PC-9 (cell line): ENCODE results near the gene TRAPPC10. TPM values are rescaled to one million over a fixed set of nuclear protein-coding genes. Genes with fewer than 3 reads are reported as not detected.

Experiments
- BruUV-seq: library from RNA; stranded (reverse); fragments of 400-500 nt; replicated peaks from 2 replicates; lab custom pipeline; 2021; lab: Mats Ljungman, UMichigan
- CTCF ChIA-PET: fragments of 300-600 bp; sonication (Branson Sonifier 250); formaldehyde crosslinking; loops from one replicate; lab custom pipeline; 2022; ENCODE audit warnings: antibody characterized with exemption; lab: Charles Lee
- POLR2A ChIA-PET: fragments of 300-600 bp; sonication (Branson Sonifier 250); formaldehyde crosslinking; loops from one replicate; lab custom pipeline; 2022; ENCODE audit warnings: antibody characterized with exemption; ENCODE audit not compliant: unreplicated experiment; lab: Charles Lee
- DNase-seq, 2 experiments: peaks; one replicate each; pipeline versions ENCODE4 v3.0.0 to v3.0.0-alpha.2; 2015 to 2022; ENCODE audit warnings: mixed read lengths in 1 of 2
- H2AFZ ChIP-seq: fragments of 200-600 bp; sonication (generic); 2 replicates; pipeline ENCODE4 v1.8.1; 2017; ENCODE audit warnings: antibody characterized with exemption
- H3F3A ChIP-seq: fragments of 200-600 bp; sonication (generic); 2 replicates; pipeline ENCODE4 v1.8.1; 2017; ENCODE audit warnings: antibody characterized with exemption, mild to moderate bottlenecking, low read depth; ENCODE audit not compliant: insufficient read depth
- H3K27ac ChIP-seq: fragments of 200-600 bp; sonication (generic); 2 replicates; pipeline ENCODE4 v1.6.1; 2016; ENCODE audit warnings: mixed run types
- H3K27me3 ChIP-seq: fragments of 200-600 bp; sonication (generic); 2 replicates; pipeline ENCODE4 v1.6.1; 2016; ENCODE audit warnings: low read depth, mixed run types; ENCODE audit not compliant: insufficient read depth
- H3K36me3 ChIP-seq: fragments of 200-600 bp; sonication (generic); 2 replicates; pipeline ENCODE4 v1.6.1; 2016; ENCODE audit warnings: low read depth, mixed run types
- H3K4me1 ChIP-seq: fragments of 200-600 bp; sonication (generic); replicated peaks from 2 replicates; pipeline ENCODE4 v1.6.1; 2016; ENCODE audit warnings: mixed run types; ENCODE audit not compliant: insufficient read depth
- H3K4me2 ChIP-seq: fragments of 200-600 bp; sonication (generic); 2 replicates; pipeline ENCODE4 v1.6.1; 2017; ENCODE audit warnings: mixed run types
- H3K4me3 ChIP-seq: fragments of 200-600 bp; sonication (generic); 2 replicates; pipeline ENCODE4 v1.6.1; 2016; ENCODE audit warnings: mixed run types
- H3K79me2 ChIP-seq: fragments of 200-600 bp; sonication (generic); 2 replicates; pipeline ENCODE4 v1.6.1; 2017; ENCODE audit warnings: low read depth, mixed run types
- H3K9me2 ChIP-seq: fragments of 200-600 bp; sonication (generic); 2 replicates; pipeline ENCODE4 v1.8.1; 2017; ENCODE audit warnings: mild to moderate bottlenecking; ENCODE audit not compliant: insufficient read depth
- H3K9me3 ChIP-seq: fragments of 200-600 bp; sonication (generic); 2 replicates; pipeline ENCODE4 v1.8.1; 2016; ENCODE audit warnings: low read depth; ENCODE audit not compliant: insufficient read depth
- H4K20me1 ChIP-seq: fragments of 200-600 bp; sonication (generic); 2 replicates; pipeline ENCODE4 v1.8.1; 2017; ENCODE audit not compliant: insufficient read depth
- EZH2 ChIP-seq: fragments of 200-600 bp; sonication (generic); IDR thresholded peaks from 2 replicates; pipeline ENCODE4 v1.8.0; 2017; ENCODE audit warnings: antibody characterized with exemption, low read depth
- intact Hi-C: fragments of 100-400 bp; cut with micrococcal nuclease; formaldehyde crosslinking; loops from one replicate; pipeline ENCODE4 v1.10.0; 2022; ENCODE audit not compliant: unreplicated experiment
- total RNA-seq: library from RNA; stranded (reverse); gene quantifications from 2 replicates; pipeline ENCODE4 v1.2.3, GENCODE V29; 2021
- TF ChIP-seq, protein P1 (sequence below): fragments of 200-600 bp; sonication (generic); conservative IDR thresholded peaks from 2 replicates; pipeline ENCODE4 v1.6.1; 2017; ENCODE audit warnings: mixed run types, antibody characterized with exemption, mild to moderate bottlenecking, moderate library complexity

Gene TRAPPC10
- total RNA-seq, 1 experiment from 2014 or later, result 27.2 TPM

DNA sequence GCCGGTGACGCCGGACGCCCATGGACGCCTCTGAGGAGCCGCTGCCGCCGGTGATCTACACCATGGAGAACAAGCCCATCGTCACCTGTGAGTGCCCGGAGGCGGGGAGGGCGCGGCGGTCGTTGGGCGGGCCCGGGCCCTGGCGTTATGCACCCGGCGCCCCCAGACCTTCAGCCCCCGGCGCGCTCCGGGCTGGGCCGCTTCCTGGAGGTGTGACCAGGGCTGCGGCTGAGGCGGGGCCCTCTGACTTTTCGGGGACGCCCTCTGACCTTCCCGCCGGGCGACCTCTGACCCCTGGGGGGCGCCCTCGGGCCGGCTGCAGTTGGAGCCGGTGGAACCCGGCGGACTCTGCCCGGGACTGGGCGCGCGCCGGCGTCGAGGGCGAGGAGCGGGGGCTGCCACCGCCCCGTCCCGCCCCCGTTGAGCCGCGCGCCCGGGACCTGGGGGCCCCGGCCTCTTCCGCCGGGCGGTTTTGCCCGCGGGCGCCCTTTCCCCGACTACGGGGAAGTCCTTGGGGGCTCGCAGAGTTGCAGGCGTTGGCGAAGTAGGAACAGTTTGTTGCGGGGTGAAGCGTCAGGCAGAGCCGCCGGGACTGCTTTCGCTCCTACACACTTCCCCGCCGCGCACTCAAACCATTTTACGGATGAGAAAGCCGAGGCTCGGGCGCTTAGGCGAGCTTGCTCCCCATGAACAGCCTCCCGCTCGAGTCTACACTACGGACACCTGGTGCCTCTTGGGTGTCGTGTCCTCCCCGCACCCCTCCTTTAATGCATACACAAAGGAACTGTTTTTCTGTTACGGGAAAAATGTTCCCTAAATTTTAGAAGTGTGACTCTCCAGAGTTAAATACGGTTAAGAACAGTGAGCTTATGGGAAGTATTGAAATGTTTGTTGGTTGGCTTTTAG is 618 bp downstream of the TRAPPC10 start:
- H3K27me3 ChIP-seq, result no peaks in the 10 kb centered on the region
- DNase-seq, result peak in 1 of 2 experiments; percentile 41
- intact Hi-C loops, result no loop called here
- H3K4me1 ChIP-seq, result peaks cover 15% of the 10 kb centered on the region
- H3K27ac ChIP-seq, result 0 out of 2 replicates have a peak overlapping the region, but pooled peaks have one; percentile 3
- TF ChIP-seq, protein P1, sequence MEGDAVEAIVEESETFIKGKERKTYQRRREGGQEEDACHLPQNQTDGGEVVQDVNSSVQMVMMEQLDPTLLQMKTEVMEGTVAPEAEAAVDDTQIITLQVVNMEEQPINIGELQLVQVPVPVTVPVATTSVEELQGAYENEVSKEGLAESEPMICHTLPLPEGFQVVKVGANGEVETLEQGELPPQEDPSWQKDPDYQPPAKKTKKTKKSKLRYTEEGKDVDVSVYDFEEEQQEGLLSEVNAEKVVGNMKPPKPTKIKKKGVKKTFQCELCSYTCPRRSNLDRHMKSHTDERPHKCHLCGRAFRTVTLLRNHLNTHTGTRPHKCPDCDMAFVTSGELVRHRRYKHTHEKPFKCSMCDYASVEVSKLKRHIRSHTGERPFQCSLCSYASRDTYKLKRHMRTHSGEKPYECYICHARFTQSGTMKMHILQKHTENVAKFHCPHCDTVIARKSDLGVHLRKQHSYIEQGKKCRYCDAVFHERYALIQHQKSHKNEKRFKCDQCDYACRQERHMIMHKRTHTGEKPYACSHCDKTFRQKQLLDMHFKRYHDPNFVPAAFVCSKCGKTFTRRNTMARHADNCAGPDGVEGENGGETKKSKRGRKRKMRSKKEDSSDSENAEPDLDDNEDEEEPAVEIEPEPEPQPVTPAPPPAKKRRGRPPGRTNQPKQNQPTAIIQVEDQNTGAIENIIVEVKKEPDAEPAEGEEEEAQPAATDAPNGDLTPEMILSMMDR, result no peak
- no peak for TF ChIP-seq EZH2
- CTCF ChIA-PET, result no interaction called here
- peaks cover 60% of the 10 kb centered on the region for H3K79me2 ChIP-seq
- no peak overlapping the region for H2AFZ ChIP-seq
- peaks cover 37% of the 10 kb centered on the region for H4K20me1 ChIP-seq
- peak overlapping the region; percentile 83 for H3K4me3 ChIP-seq
- no peaks in the 10 kb centered on the region for H3K9me3 ChIP-seq
- H3K4me2 ChIP-seq, result peak overlapping the region; percentile 98
- H3K36me3 ChIP-seq, result no peaks in the 10 kb centered on the region
- POLR2A ChIA-PET, result no interaction called here
- BruUV-seq, result no TSS peak
- H3F3A ChIP-seq, result no peaks in the 10 kb centered on the region
- no peaks in the 10 kb centered on the region for H3K9me2 ChIP-seq

GRCh38 chr21:44013380-44014088 is 1.4 kb downstream of the TRAPPC10 start:
- no peaks in the 10 kb centered on the region for H3K9me2 ChIP-seq
- DNase-seq, result no peak
- peak overlapping the region; percentile 98 for H3K4me2 ChIP-seq
- H3K4me3 ChIP-seq, result peak overlapping the region; percentile 83
- H3K79me2 ChIP-seq, result peaks cover 67% of the 10 kb centered on the region
- H4K20me1 ChIP-seq, result peaks cover 37% of the 10 kb centered on the region
- no peak for TF ChIP-seq EZH2
- TF ChIP-seq, protein P1, result no peak
- peaks cover 15% of the 10 kb centered on the region for H3K4me1 ChIP-seq
- H2AFZ ChIP-seq, result no peak overlapping the region
- H3K36me3 ChIP-seq, result no peaks in the 10 kb centered on the region
- POLR2A ChIA-PET, result no interaction called here
- CTCF ChIA-PET, result no interaction called here
- intact Hi-C loops, result no loop called here
- no peaks in the 10 kb centered on the region for H3K27me3 ChIP-seq
- no TSS peak for BruUV-seq
- no peaks in the 10 kb centered on the region for H3F3A ChIP-seq
- no peaks in the 10 kb centered on the region for H3K9me3 ChIP-seq
- 0 out of 2 replicates have a peak overlapping the region, but pooled peaks have one; percentile 3 for H3K27ac ChIP-seq

DNA sequence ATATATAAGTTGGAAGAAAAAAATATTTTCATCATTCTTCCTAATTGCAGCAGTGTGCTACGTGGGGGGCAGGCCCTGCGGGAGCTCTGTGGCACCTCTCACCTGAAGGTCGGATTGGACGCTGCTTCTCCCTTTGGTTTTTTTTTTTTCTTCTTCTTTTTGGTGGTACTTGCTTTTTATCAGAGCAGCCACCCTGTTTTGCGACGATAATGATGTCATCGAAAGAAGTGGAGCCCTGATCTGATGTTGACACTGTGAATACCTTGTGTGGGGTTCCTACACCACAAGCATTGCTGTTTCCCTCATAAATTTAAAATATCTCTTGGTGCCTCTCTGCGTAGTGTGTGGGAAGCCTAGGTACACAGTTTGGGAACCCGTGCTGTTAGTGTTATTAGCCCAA is 5.5 kb downstream of the TRAPPC10 start:
- DNase-seq, result no peak
- Histone ChIP-seq H3K4me1 (peaks cover 9% of the 10 kb centered on the region; the same call in 1 of the 2 replicates), H2AFZ (no peak overlapping the region), H3K9me3 (no peaks in the 10 kb centered on the region), H4K20me1 (peaks cover 47% of the 10 kb centered on the region), H3K79me2 (peaks cover 94% of the 10 kb centered on the region), H3K36me3 (no peaks in the 10 kb centered on the region), H3F3A (no peaks in the 10 kb centered on the region), H3K9me2 (no peaks in the 10 kb centered on the region), H3K4me3 (no peak overlapping the region), H3K4me2 (no peak overlapping the region), H3K27me3 (no peaks in the 10 kb centered on the region), H3K27ac (no peak overlapping the region)
- BruUV-seq, result no TSS peak
- intact Hi-C loops, result no loop called here
- TF ChIP-seq, protein P1, result no peak
- TF ChIP-seq EZH2, result no peak
- CTCF ChIA-PET, result no interaction called here
- POLR2A ChIA-PET, result interaction anchor here (0.6 kb wide), 1 partner anchor 57 kb away, joined by 4 read pairs; no protein-coding TSS in a partner anchor
